Trophoblast cell (in vitro differentiated cells and primary cell): ENCODE data around the gene FAM216B.

Experiments used
- DNase-seq, 2 donors: peaks; one replicate each; pipeline ENCODE4 v3.0.0-alpha.2; 2016
- H2AFZ ChIP-seq: 2 replicates; pipeline ENCODE4 v1.6.1; 2013; ENCODE audit warnings: low read length, moderate library complexity, mild to moderate bottlenecking; ENCODE audit not compliant: insufficient read depth, poor library complexity
- H2AK5ac ChIP-seq: 2 replicates; pipeline ENCODE4 v1.6.1; 2013; ENCODE audit warnings: mild to moderate bottlenecking, low read length
- H2BK120ac ChIP-seq: 2 replicates; pipeline ENCODE4 v1.6.1; 2013; ENCODE audit warnings: low read length, mild to moderate bottlenecking, moderate library complexity; ENCODE audit not compliant: insufficient read depth, poor library complexity
- H2BK12ac ChIP-seq: 2 replicates; pipeline ENCODE4 v1.6.1; 2013; ENCODE audit warnings: mild to moderate bottlenecking, low read length, moderate library complexity
- H2BK5ac ChIP-seq: 2 replicates; pipeline ENCODE4 v1.6.1; 2013; ENCODE audit warnings: low read length, low read depth, moderate library complexity, mild to moderate bottlenecking; ENCODE audit not compliant: poor library complexity
- H3K14ac ChIP-seq: 2 replicates; pipeline ENCODE4 v1.6.1; 2013; ENCODE audit warnings: mild to moderate bottlenecking, low read length
- H3K18ac ChIP-seq: 2 replicates; pipeline ENCODE4 v1.6.1; 2013; ENCODE audit warnings: mild to moderate bottlenecking, low read length
- H3K23ac ChIP-seq: 2 replicates; pipeline ENCODE4 v1.6.1; 2013; ENCODE audit warnings: low read length
- H3K27ac ChIP-seq: 2 replicates; pipeline ENCODE4 v1.5.1; 2013; ENCODE audit warnings: low read depth, mild to moderate bottlenecking, inconsistent platforms, low read length, moderate library complexity
- H3K27me3 ChIP-seq: 2 replicates; pipeline ENCODE4 v1.6.1; 2013; ENCODE audit warnings: inconsistent platforms, mild to moderate bottlenecking, low read length, moderate library complexity; ENCODE audit not compliant: insufficient read depth
- H3K36me3 ChIP-seq, 2 experiments: 1 replicate in 1 of 2; 2 replicates in 1 of 2; pipeline ENCODE4 v1.6.1; 2013; ENCODE audit warnings: low read length in 2 of 2, mild to moderate bottlenecking in 2 of 2, moderate library complexity in 1 of 2; ENCODE audit not compliant: insufficient read depth in 2 of 2, control insufficient read depth in 1 of 2
- H3K4ac ChIP-seq: 2 replicates; pipeline ENCODE4 v1.6.1; 2013; ENCODE audit warnings: low read depth, mild to moderate bottlenecking, low read length, moderate library complexity
- H3K4me1 ChIP-seq, 2 experiments: 1 replicate in 1 of 2; 2 replicates in 1 of 2; pipeline ENCODE4 v1.6.1; 2013; ENCODE audit warnings: low read length in 2 of 2, mild to moderate bottlenecking in 2 of 2, moderate library complexity in 1 of 2; ENCODE audit not compliant: insufficient read depth in 2 of 2, control insufficient read depth in 1 of 2
- H3K4me2 ChIP-seq: 2 replicates; pipeline ENCODE4 v1.6.1; 2013; ENCODE audit warnings: inconsistent platforms, mild to moderate bottlenecking, low read length, moderate library complexity
- H3K4me3 ChIP-seq: 2 replicates; pipeline ENCODE4 v1.5.1; 2013; ENCODE audit warnings: mild to moderate bottlenecking, low read depth, low read length, inconsistent platforms
- H3K79me1 ChIP-seq: one replicate; pipeline ENCODE4 v1.6.1; 2013; ENCODE audit warnings: low read length
- H3K79me2 ChIP-seq: 2 replicates; pipeline ENCODE4 v1.6.1; 2013; ENCODE audit warnings: low read length, mild to moderate bottlenecking; ENCODE audit not compliant: control insufficient read depth, insufficient read depth, poor library complexity
- H3K9ac ChIP-seq: 2 replicates; pipeline ENCODE4 v1.6.1; 2013; ENCODE audit warnings: mild to moderate bottlenecking, low read length
- H3K9me3 ChIP-seq: 2 replicates; pipeline ENCODE4 v1.6.1; 2013; ENCODE audit warnings: low read depth, mild to moderate bottlenecking, control low read depth, inconsistent platforms, low read length; ENCODE audit not compliant: insufficient read depth
- H4K12ac ChIP-seq: 2 replicates; pipeline ENCODE4 v1.6.1; 2013; ENCODE audit warnings: low read depth, mild to moderate bottlenecking, low read length, moderate library complexity
- H4K8ac ChIP-seq: 2 replicates; pipeline ENCODE4 v1.6.1; 2013; ENCODE audit warnings: low read depth, mild to moderate bottlenecking, low read length, moderate library complexity
- H4K91ac ChIP-seq: one replicate; pipeline ENCODE4 v1.6.1; 2013; ENCODE audit warnings: low read depth, mild to moderate bottlenecking, low read length, moderate library complexity
- WGBS: extraction: QIAGEN DNeasy Blood & Tissue Kit; methylation state at CpG from one replicate; pipeline ENCODE4 v1.1.7; 2013; ENCODE audit warnings: missing lambda C conversion rate; ENCODE audit not compliant: insufficient read length, insufficient coverage; ENCODE audit errors: extremely low coverage; 5-methylcytosine and 5-hydroxymethylcytosine counted together

FAM216B gene

GRCh38 chr13:42740753-42741152 is 40.6 kb upstream of the FAM216B start:
- WGBS = no CpG with 5 or more reads among the region's 1 CpG
- no peak for DNase-seq
- H3K4me3 ChIP-seq = no peak overlapping the region

DNA sequence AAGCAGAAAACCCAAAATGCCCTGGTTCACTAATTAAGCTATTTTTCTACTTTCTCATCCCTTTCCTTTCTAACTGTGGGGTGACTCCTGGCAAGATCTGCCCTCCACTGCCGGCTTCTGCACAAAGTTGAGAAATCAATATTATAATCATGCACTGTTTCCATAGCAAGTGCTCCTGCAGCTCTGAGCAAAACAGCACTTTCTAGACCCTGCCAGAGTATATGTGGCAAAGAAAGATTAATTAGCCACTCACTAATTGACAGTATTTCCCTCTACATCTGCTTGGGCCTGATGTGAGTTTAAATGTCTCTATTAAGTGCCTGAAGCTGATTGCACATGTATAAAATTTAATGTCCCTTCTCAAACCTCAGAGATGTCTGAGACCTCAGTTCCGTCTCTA is 39.5 kb upstream of the FAM216B start:
- Histone ChIP-seq H3K27me3 (no peaks in the 10 kb centered on the region), H4K91ac (no peak overlapping the region), H3K4me3 (no peak overlapping the region), H3K9me3 (no peaks in the 10 kb centered on the region), H3K27ac (no peak overlapping the region), H3K79me2 (no peaks in the 10 kb centered on the region), H2BK120ac (no peak overlapping the region), H3K23ac (no peak overlapping the region), H3K79me1 (no peaks in the 10 kb centered on the region), H2AFZ (no peak overlapping the region), H2BK12ac (no peak overlapping the region), H3K14ac (no peak overlapping the region), H2BK5ac (no peak overlapping the region), H3K4ac (no peak overlapping the region), H3K36me3 (no peaks in the 10 kb centered on the region), H3K4me2 (no peak overlapping the region), H2AK5ac (no peak overlapping the region), H3K9ac (no peak overlapping the region), H3K18ac (no peak overlapping the region), H3K4me1 (no peaks in the 10 kb centered on the region), H4K8ac (no peak overlapping the region), H4K12ac (no peak overlapping the region)
- no peak for DNase-seq
- WGBS = no CpG with 5 or more reads among the region's 2 CpGs

More at GRCh38 chr13:42740753-42741152, 40.6 kb upstream of the FAM216B start:
- H4K12ac ChIP-seq = no peak overlapping the region
- H3K23ac ChIP-seq = no peak overlapping the region
- H2AK5ac ChIP-seq = no peak overlapping the region
- no peak overlapping the region for H3K9ac ChIP-seq
- no peak overlapping the region for H3K27ac ChIP-seq
- no peak overlapping the region for H2AFZ ChIP-seq
- H2BK5ac ChIP-seq = no peak overlapping the region
- H3K9me3 ChIP-seq = no peaks in the 10 kb centered on the region
- H3K4ac ChIP-seq = no peak overlapping the region
- H3K36me3 ChIP-seq = no peaks in the 10 kb centered on the region
- no peak overlapping the region for H2BK120ac ChIP-seq
- no peak overlapping the region for H4K8ac ChIP-seq
- H3K79me1 ChIP-seq = no peaks in the 10 kb centered on the region
- H3K4me2 ChIP-seq = no peak overlapping the region
- no peak overlapping the region for H4K91ac ChIP-seq
- H2BK12ac ChIP-seq = no peak overlapping the region
- H3K18ac ChIP-seq = no peak overlapping the region
- H3K79me2 ChIP-seq = no peaks in the 10 kb centered on the region
- H3K14ac ChIP-seq = no peak overlapping the region
- H3K4me1 ChIP-seq = no peaks in the 10 kb centered on the region
- H3K27me3 ChIP-seq = no peaks in the 10 kb centered on the region

DNA sequence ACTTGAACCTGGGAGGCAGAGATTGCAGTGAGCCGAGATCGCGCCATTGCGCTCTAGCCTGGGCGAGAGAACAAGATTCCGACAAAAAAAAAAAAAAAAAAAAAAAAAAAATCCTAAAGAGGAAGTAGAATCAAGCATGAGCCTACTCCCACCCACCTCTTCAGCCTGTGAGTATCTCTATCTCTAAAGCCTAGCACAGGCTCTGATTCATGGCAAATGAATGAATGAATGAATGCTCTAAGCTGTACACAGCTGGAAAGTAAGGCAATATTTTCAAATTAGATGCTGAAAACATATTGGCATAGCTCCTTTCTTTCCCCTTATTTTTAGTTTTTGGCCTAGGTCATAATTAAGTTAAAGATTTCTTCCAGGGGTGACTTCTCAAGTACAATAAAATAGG is 35.7 kb upstream of the FAM216B start:
- Histone ChIP-seq H4K8ac (no peak overlapping the region), H3K4me3 (no peak overlapping the region), H2BK5ac (no peak overlapping the region), H3K4me2 (no peak overlapping the region), H3K23ac (no peak overlapping the region), H2BK12ac (no peak overlapping the region), H3K27me3 (no peaks in the 10 kb centered on the region), H3K18ac (no peak overlapping the region), H3K4ac (no peak overlapping the region), H3K14ac (no peak overlapping the region), H3K9me3 (no peaks in the 10 kb centered on the region), H2BK120ac (no peak overlapping the region), H2AK5ac (no peak overlapping the region), H3K79me2 (no peaks in the 10 kb centered on the region), H3K9ac (no peak overlapping the region), H3K27ac (no peak overlapping the region), H3K4me1 (no peaks in the 10 kb centered on the region), H2AFZ (no peak overlapping the region), H3K36me3 (no peaks in the 10 kb centered on the region), H4K12ac (no peak overlapping the region), H3K79me1 (no peaks in the 10 kb centered on the region), H4K91ac (no peak overlapping the region)
- DNase-seq = peak; percentile 25 to 72
- no CpG with 5 or more reads among the region's 6 CpGs for WGBS

DNA sequence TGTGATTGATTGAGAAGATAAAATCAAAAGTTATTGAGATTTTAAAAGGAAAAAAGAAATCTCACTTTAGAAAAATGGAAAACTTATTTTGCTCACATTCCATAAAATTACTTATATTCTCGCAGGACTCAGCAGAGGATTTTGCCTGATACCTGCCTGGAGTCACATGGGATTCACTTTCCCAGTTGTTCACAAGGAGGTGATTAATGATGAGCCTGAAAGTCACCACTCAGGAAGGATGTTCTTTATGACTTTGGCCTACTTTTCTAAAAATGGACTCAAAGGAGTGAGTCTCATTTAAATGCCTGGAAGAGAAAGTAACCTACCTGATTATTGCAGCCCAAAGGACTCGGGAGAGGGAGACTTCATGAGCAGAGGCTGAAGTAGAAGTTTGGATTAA is 34.5 kb upstream of the FAM216B start:
- Histone ChIP-seq H4K8ac (no peak overlapping the region), H3K4me3 (no peak overlapping the region), H3K14ac (no peak overlapping the region), H3K23ac (no peak overlapping the region), H2BK5ac (no peak overlapping the region), H2BK120ac (no peak overlapping the region), H3K9me3 (no peaks in the 10 kb centered on the region), H3K9ac (no peak overlapping the region), H2BK12ac (no peak overlapping the region), H3K79me1 (no peaks in the 10 kb centered on the region), H3K4me1 (no peaks in the 10 kb centered on the region), H3K4me2 (no peak overlapping the region), H3K27ac (no peak overlapping the region), H3K18ac (no peak overlapping the region), H2AK5ac (no peak overlapping the region), H3K36me3 (no peaks in the 10 kb centered on the region), H4K91ac (no peak overlapping the region), H2AFZ (no peak overlapping the region), H3K79me2 (no peaks in the 10 kb centered on the region), H4K12ac (no peak overlapping the region), H3K4ac (no peak overlapping the region), H3K27me3 (no peaks in the 10 kb centered on the region)
- no CpG with 5 or more reads among the region's 2 CpGs for WGBS
- DNase-seq = no peak
